Heart left ventricle (tissue), 16 donors: ENCODE data around the gene SLC15A3. TPM values are rescaled to one million over a fixed set of nuclear protein-coding genes. Genes with fewer than 3 reads are reported as not detected.

Experiments used
- ATAC-seq, 4 donors: fragments of 200-7000 bp; cut with Tn5 transposase; one replicate each; pipeline ENCODE4 v1.9.1; 2020 to 2022; ENCODE audit warnings: moderate library complexity in 4 of 4, mild to moderate bottlenecking in 3 of 4, moderate number of reproducible peaks in 1 of 4
- DNase-seq, 5 donors: peaks; one replicate each; pipeline ENCODE4 v3.0.0-alpha.2; 2020
- H3K27ac ChIP-seq, 12 donors: fragments of 200-600 bp; sonication (generic) in 4 of 12; one replicate each; pipeline versions ENCODE4 v1.5.0 to v1.8.0; 2016 to 2022; ENCODE audit warnings: mild to moderate bottlenecking in 2 of 12
- H3K27me3 ChIP-seq, 9 donors: fragments of 200-600 bp; sonication (generic) in 2 of 9; one replicate each; pipeline versions ENCODE4 v1.5.1 to v1.8.0; 2016 to 2022; ENCODE audit warnings: mild to moderate bottlenecking in 3 of 9
- H3K36me3 ChIP-seq, 9 donors: fragments of 200-600 bp; sonication (generic) in 2 of 9; one replicate each; pipeline versions ENCODE4 v1.5.0 to v1.8.0; 2018 to 2022; ENCODE audit warnings: mild to moderate bottlenecking in 2 of 9
- H3K4me1 ChIP-seq, 12 donors: fragments of 200-600 bp; sonication (generic) in 4 of 12; one replicate each; pipeline versions ENCODE4 v1.5.0 to v1.8.0; 2016 to 2022; ENCODE audit warnings: mild to moderate bottlenecking in 3 of 12
- H3K4me3 ChIP-seq, 12 donors: fragments of 200-600 bp; sonication (generic) in 4 of 12; one replicate each; pipeline versions ENCODE4 v1.5.0 to v1.8.0; 2017 to 2022; ENCODE audit warnings: mild to moderate bottlenecking in 9 of 12, moderate library complexity in 4 of 12
- H3K9me3 ChIP-seq, 12 donors: fragments of 200-600 bp; sonication (generic) in 4 of 12; one replicate each; pipeline versions ENCODE4 v1.5.0 to v1.8.0; 2016 to 2022; ENCODE audit warnings: mild to moderate bottlenecking in 1 of 12
- CTCF ChIP-seq, 12 donors: fragments of 200-600 bp; sonication (generic) in 4 of 12; IDR thresholded peaks; one replicate each; pipeline versions ENCODE4 v1.5.0 to v1.8.0; 2018 to 2022; ENCODE audit warnings: antibody characterized with exemption in 12 of 12, mild to moderate bottlenecking in 5 of 12
- POLR2A ChIP-seq, 2 donors: fragments of 450-650 bp; IDR thresholded peaks; one replicate each; pipeline ENCODE4 v1.6.1; 2017; ENCODE audit warnings: antibody characterized with exemption in 2 of 2, mild to moderate bottlenecking in 2 of 2, moderate library complexity in 2 of 2
- WGBS, 4 donors: extraction: QIAGEN DNeasy Blood & Tissue Kit in 2 of 4; methylation state at CpG; one replicate each; pipeline versions ENCODE4 v1.1.5 to v1.1.7; 2013 to 2018; 5-methylcytosine and 5-hydroxymethylcytosine counted together
- intact Hi-C, 10 donors: fragments of 100-400 bp; cut with DNase I; formaldehyde crosslinking; loops; one replicate each; pipeline versions ENCODE4 v1.11.1 to v1.14.2; 2022
- polyA plus RNA-seq, 2 donors: library from polyadenylated mRNA; stranded (reverse); fragments of 200-250 nt; gene quantifications; one replicate each; pipeline ENCODE4 v1.2.3, GENCODE V29; 2013
- total RNA-seq, 9 donors: library from RNA; depleted of rRNA in 2 of 9; stranded (reverse); fragments of >200 nt in 2 of 9; fragmentation: NEBNext Ultra II Directional in 3 of 9; extraction: Animal tissue kit (Norgen Biotek cat#: 25700) in 3 of 9; gene quantifications; one replicate each; pipeline versions ENCODE4 v1.1.0 to v1.2.4, GENCODE V29; 2016 to 2023
- donor health status: ischemic (EF 13 %, LVEDD 7.1; RV severe dilation, severe dysfunction).
- donor health status: healthy with polysubstance abuse.
- donor health status: DM: no; HTN: yes; CAD: no.
- donor health status: DM: no; HTN: no; CAD: no.
- donor health status: ischemic (EF 25% LVEDD 6.9; RV normal size, moderate dysfunction).
- donor health status: ischemic (EF 25% LVEDD 5.7; RV mildly dilated, moderate dysfunction).
- donor health status: healthy.
- donor health status: DM: yes; HTN: yes; CAD: no.
- donor health status: ischemic (EF 35%, LVEDD 5.7; RV mildly dilated, moderate dysfunction).
- donor health status: nonischemic (EF 11% LVEDD 7.7; RV severe dilation, severe dysfunction).
- donor health status: DM: yes; HTN: yes; CAD: no.
- donor health status: PGD.
- donor health status: ischemic (EF 29% LVEDD 5.4; RV normal size, mild dysfunction).
- donor health status: nonischemic (EF 23%, LVEDD 6.1; RV moderate dilation, normal function).

The SLC15A3 gene
- total and polyA plus RNA-seq, 11 donors: 11.9 to 85.1 (median 19.1) TPM

DNA sequence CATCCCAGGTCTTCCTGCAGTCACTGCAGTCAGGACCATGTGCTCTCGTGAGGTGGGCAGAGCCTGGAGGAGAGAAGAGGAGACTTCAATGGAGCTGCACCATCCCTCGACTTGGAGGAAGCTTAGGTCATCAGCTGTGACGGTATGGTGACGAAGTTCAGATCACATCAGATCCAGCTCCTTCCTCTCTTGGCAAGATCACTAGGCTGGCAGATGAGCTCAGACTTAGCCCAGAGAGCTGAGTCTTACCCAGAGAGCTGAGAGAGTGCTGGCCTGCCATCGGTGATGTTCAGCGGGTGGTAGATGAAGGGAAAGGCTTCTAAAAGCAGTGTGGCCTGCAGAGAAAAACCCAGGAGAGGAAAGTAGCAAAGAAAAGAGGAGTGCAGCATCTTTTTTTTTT, 1.8 kb upstream of the SLC15A3 start:
- Histone ChIP-seq H3K27ac (peak overlapping the region in 3 of 12 donors; percentile 42 to 96 (median 85)), H3K36me3 (no peaks in the 10 kb centered on the region), H3K4me3 (no peak overlapping the region), H3K9me3 (no peaks in the 10 kb centered on the region), H3K4me1 (peaks cover 0 to 53% (median 15%) of the 10 kb centered on the region in 12 donors), H3K27me3 (peaks cover 0 to 5% (median 0%) of the 10 kb centered on the region in 9 donors)
- peak in 1 of 4 donors; percentile 12 for ATAC-seq
- 69 to 79% (median 76%) methylated on average over 6 of the region's 6 CpGs for WGBS, 4 donors
- intact Hi-C loops: loop anchor here in 3 of 10 donors (2.0 to 5.0 kb wide), 4 partner anchors 36 to 121 kb away; partner anchors contain the start of gene TMEM109 (in 2 of the 3)
- no peak for TF ChIP-seq POLR2A (IDR thresholded peaks at IDR 0.05)
- no peak for TF ChIP-seq CTCF (IDR thresholded peaks at IDR 0.05)
- no peak for DNase-seq

GRCh38 chr11:60952742-60953170, 780 bp upstream of the SLC15A3 start:
- H3K27ac ChIP-seq: peak overlapping the region; percentile 67 to 96 (median 87)
- peaks cover 0 to 5% (median 0%) of the 10 kb centered on the region in 9 donors for H3K27me3 ChIP-seq
- WGBS, 4 donors: 21 to 34% (median 28%) methylated on average over 3 of the region's 3 CpGs
- ATAC-seq: peak in 1 of 4 donors; percentile 41
- H3K4me1 ChIP-seq: peaks cover 0 to 63% (median 15%) of the 10 kb centered on the region in 12 donors
- no peak for DNase-seq
- no peaks in the 10 kb centered on the region for H3K9me3 ChIP-seq
- intact Hi-C loops: loop anchor here in 3 of 10 donors (2.0 to 5.0 kb wide), 4 partner anchors 35 to 120 kb away; partner anchors contain the start of gene TMEM109 (in 2 of the 3)
- H3K36me3 ChIP-seq: peaks cover 0 to 4% (median 0%) of the 10 kb centered on the region in 9 donors
- H3K4me3 ChIP-seq: peak overlapping the region in 10 of 12 donors; percentile 45 to 77 (median 59)
- no peak for TF ChIP-seq CTCF (IDR thresholded peaks at IDR 0.05)
- peak in 1 of 2 donors; percentile 5 for TF ChIP-seq POLR2A (IDR thresholded peaks at IDR 0.05)

DNA sequence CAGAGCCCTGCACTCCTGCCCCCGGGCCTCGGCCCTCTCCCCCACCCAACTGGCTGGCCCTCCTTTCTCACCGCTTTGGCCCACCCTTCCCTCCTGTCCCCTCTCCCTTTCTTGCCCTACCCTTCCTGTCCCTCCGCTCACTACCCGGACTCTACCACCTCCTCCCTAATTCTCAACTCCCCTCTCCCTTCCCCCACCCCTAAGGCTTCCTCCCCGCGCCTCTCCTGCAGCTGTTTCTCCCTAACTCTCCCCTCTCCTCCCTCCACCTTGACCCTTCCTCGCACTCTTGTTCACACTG, 421 bp downstream of the SLC15A3 start:
- Histone ChIP-seq H3K36me3 (peaks cover 0 to 8% (median 0%) of the 10 kb centered on the region in 9 donors), H3K9me3 (no peaks in the 10 kb centered on the region), H3K4me3 (peak overlapping the region; percentile 45 to 77 (median 58)), H3K4me1 (peaks cover 0 to 70% (median 15%) of the 10 kb centered on the region in 12 donors), H3K27me3 (peaks cover 0 to 5% (median 0%) of the 10 kb centered on the region in 9 donors), H3K27ac (peak overlapping the region; percentile 67 to 96 (median 87))
- DNase-seq: no peak
- TF ChIP-seq CTCF (IDR thresholded peaks at IDR 0.05): no peak
- no peak for TF ChIP-seq POLR2A (IDR thresholded peaks at IDR 0.05)
- peak; percentile 11 to 51 (median 41) for ATAC-seq
- 5 to 7% (median 5%) methylated on average over 8 of the region's 8 CpGs for whole genome bisulfite sequencing, 4 donors
- intact Hi-C loops: loop anchor here in 3 of 10 donors (2.0 to 5.0 kb wide), 4 partner anchors 34 to 119 kb away; partner anchors contain the start of gene TMEM109 (in 2 of the 3)

DNA sequence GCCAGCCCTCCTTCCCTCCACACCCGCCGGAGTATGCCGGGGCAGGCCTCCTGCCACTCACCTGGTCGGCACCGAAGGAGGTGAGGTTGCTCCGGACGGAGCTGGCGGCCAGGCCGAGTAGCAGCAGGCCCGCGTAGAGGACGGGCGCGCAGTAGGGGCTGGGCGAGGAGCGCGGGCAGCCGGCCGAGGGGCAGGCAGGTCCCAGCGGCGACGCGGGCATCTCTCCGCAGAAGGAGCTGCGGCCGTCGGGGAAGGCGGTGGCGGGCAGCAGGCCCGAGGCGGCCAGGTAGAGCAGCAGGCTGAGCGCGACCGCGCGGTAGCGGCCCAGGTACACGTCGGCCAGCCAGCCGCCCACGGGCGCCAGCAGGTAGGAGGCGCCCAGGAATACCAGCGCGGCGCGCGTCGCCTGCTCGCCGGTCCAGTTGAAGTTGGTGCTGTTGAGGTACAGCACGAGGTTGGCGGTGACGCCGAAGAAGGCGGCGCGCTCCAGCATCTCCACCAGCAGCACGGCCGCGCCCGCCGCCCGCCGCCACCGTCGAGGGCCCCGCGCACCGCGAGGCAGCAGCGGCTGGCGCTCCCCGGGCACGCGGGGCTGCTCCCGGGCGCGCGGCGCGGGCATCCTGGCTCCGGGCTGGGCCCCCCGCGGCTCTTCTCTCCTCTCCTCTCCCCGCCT, 907 bp downstream of the SLC15A3 start:
- peak in 1 of 4 donors; percentile 12 for ATAC-seq
- Histone ChIP-seq H3K4me3 (peak overlapping the region; percentile 45 to 77 (median 58)), H3K27ac (peak overlapping the region; percentile 67 to 96 (median 87)), H3K9me3 (no peaks in the 10 kb centered on the region), H3K4me1 (peaks cover 0 to 73% (median 15%) of the 10 kb centered on the region in 12 donors), H3K27me3 (peaks cover 0 to 5% (median 0%) of the 10 kb centered on the region in 9 donors), H3K36me3 (peaks cover 0 to 13% (median 0%) of the 10 kb centered on the region in 9 donors)
- 7 to 18% (median 11%) methylated on average over 32 to 86 of the region's 86 CpGs for WGBS, 4 donors
- TF ChIP-seq POLR2A (IDR thresholded peaks at IDR 0.05) (no peak), CTCF (IDR thresholded peaks at IDR 0.05) (no peak)
- DNase-seq: peak in 1 of 5 donors; percentile 51
- intact Hi-C loops: loop anchor here in 3 of 10 donors (2.0 to 5.0 kb wide), 4 partner anchors 34 to 119 kb away; partner anchors contain the start of gene TMEM109 (in 2 of the 3)
